Adrenal gland (tissue), 12 donors: ENCODE data around the gene RPS6KA2. TPM values are rescaled to one million over a fixed set of nuclear protein-coding genes. Genes with fewer than 3 reads are reported as not detected.

Experiments
- DNase-seq, 7 donors: peaks; one replicate each; pipeline ENCODE4 v3.0.0-alpha.2; 2019 to 2020
- H3K27ac ChIP-seq, 5 donors: fragments of 200-600 bp; sonication (generic) in 4 of 5; 1 replicate in 3 of 5; 2 replicates in 2 of 5; pipeline versions ENCODE4 v1.5.1 to v1.8.0; 2016 to 2020; ENCODE audit warnings: mild to moderate bottlenecking in 1 of 5
- H3K27me3 ChIP-seq: fragments of 200-600 bp; 2 replicates; pipeline ENCODE4 v1.8.0; 2021
- H3K36me3 ChIP-seq, 2 donors: fragments of 200-600 bp; replicated peaks in 1 of 2; 1 replicate in 1 of 2; 2 replicates in 1 of 2; pipeline versions ENCODE4 v1.5.1 to v1.8.0; 2018 to 2022
- H3K4me1 ChIP-seq, 2 donors: fragments of 200-600 bp; replicated peaks in 1 of 2; 1 replicate in 1 of 2; 2 replicates in 1 of 2; pipeline versions ENCODE4 v1.5.1 to v1.8.0; 2018 to 2021
- H3K4me3 ChIP-seq, 4 donors: fragments of 200-600 bp; sonication (generic) in 3 of 4; one replicate each; pipeline ENCODE4 v1.5.1; 2016 to 2018
- H3K9me3 ChIP-seq, 3 donors: fragments of 200-600 bp; sonication (generic) in 1 of 3; replicated peaks in 1 of 3; 1 replicate in 2 of 3; 2 replicates in 1 of 3; pipeline versions ENCODE4 v1.5.1 to v1.8.0; 2016 to 2021
- CTCF ChIP-seq, 6 experiments: fragments of 450-650 bp in 4 of 6; fragments of 200-600 bp in 2 of 6; sonication (generic) in 1 of 6; IDR thresholded peaks; 1 replicate in 5 of 6; 2 replicates in 1 of 6; pipeline versions ENCODE4 v1.5.1 to v1.8.0; 2016 to 2021; ENCODE audit warnings: antibody characterized with exemption in 6 of 6, mild to moderate bottlenecking in 2 of 6, moderate library complexity in 1 of 6
- POLR2A ChIP-seq, 2 donors: fragments of 450-650 bp; IDR thresholded peaks; one replicate each; pipeline ENCODE4 v1.6.1; 2017; ENCODE audit warnings: antibody characterized with exemption in 2 of 2, mild to moderate bottlenecking in 2 of 2, moderate library complexity in 1 of 2
- WGBS, 4 donors: extraction: QIAGEN DNeasy Blood & Tissue Kit in 2 of 4; methylation state at CpG; one replicate each; pipeline versions ENCODE4 v1.1.5 to v1.1.7; 2013 to 2017; 5-methylcytosine and 5-hydroxymethylcytosine counted together
- intact Hi-C, 2 donors: fragments of 100-400 bp; cut with DNase I; formaldehyde crosslinking; loops; one replicate each; pipeline versions ENCODE4 v1.14.1 to v1.15.0; 2022 to 2023
- polyA plus RNA-seq, 3 donors: library from polyadenylated mRNA; stranded (reverse); fragments of 200-250 nt in 2 of 3; fragments of 350-450 nt in 1 of 3; fragmentation: Illumina TruSeq in 1 of 3; extraction: RNeasy Lipid Tissue Mini Kit (QIAGEN cat#74804) in 1 of 3; gene quantifications; one replicate each; pipeline ENCODE4 v1.2.3, GENCODE V29; 2013 to 2014
- total RNA-seq, 9 donors: library from RNA; depleted of rRNA in 4 of 9; stranded (reverse); fragments of >200 nt in 4 of 9; fragments of 120-200 nt in 1 of 9; fragmentation: NEBNext Ultra II Directional in 1 of 9; extraction: Animal tissue kit (Norgen Biotek cat#: 25700) in 1 of 9; gene quantifications; one replicate each; pipeline versions ENCODE4 v1.1.0 to v1.2.4, GENCODE V29; 2013 to 2023
- donor health status: healthy with polysubstance abuse.
- donor health status: Bipolar disorder and iron deficiency.
- donor health status: DM: yes; HTN: yes; CAD: no.
- donor health status: DM: no; HTN: no; CAD: no.
- donor health status: DM: no; HTN: no; CAD: no.
- donor health status: DM: yes; HTN: yes; CAD: no.

RPS6KA2 gene
- total and polyA plus RNA-seq, 12 donors = 7.0 to 40.4 (median 26.2) TPM

GRCh38 chr6:166527849-166528248, 99.2 kb downstream of the RPS6KA2 start:
- Histone ChIP-seq H3K36me3 (no peaks in the 10 kb centered on the region), H3K4me1 (no peaks in the 10 kb centered on the region), H3K4me3 (no peak overlapping the region), H3K9me3 (no peaks in the 10 kb centered on the region), H3K27me3 (no peaks in the 10 kb centered on the region), H3K27ac (no peak overlapping the region)
- 84 to 96% (median 89%) methylated on average over 4 of the region's 4 CpGs for WGBS, 4 donors
- intact Hi-C loops = no loop called here
- no peak for TF ChIP-seq CTCF (IDR thresholded peaks at IDR 0.05)
- no peak for TF ChIP-seq POLR2A (IDR thresholded peaks at IDR 0.05)
- no peak for DNase-seq

- H3K27me3 ChIP-seq = no peaks in the 10 kb centered on the region
- 51 to 55% (median 53%) methylated on average over 8 to 10 of the region's 10 CpGs for WGBS, 4 donors
- no peak overlapping the region for H3K4me3 ChIP-seq
- TF ChIP-seq POLR2A (IDR thresholded peaks at IDR 0.05) = no peak
- TF ChIP-seq CTCF (IDR thresholded peaks at IDR 0.05) = no peak
- H3K27ac ChIP-seq = no peak overlapping the region
- no peaks in the 10 kb centered on the region for H3K9me3 ChIP-seq
- no peaks in the 10 kb centered on the region for H3K36me3 ChIP-seq
- intact Hi-C loops = no loop called here
- DNase-seq = peak in 1 of 7 donors; percentile 7
- no peaks in the 10 kb centered on the region for H3K4me1 ChIP-seq
Observed at GRCh38 chr6:166526937-166527336, 100.1 kb downstream of the RPS6KA2 start.

GRCh38 chr6:166525567-166525966, 101.5 kb downstream of the RPS6KA2 start:
- no peak overlapping the region for H3K4me3 ChIP-seq
- TF ChIP-seq POLR2A (IDR thresholded peaks at IDR 0.05) = no peak
- no peak for TF ChIP-seq CTCF (IDR thresholded peaks at IDR 0.05)
- no peaks in the 10 kb centered on the region for H3K9me3 ChIP-seq
- DNase-seq = no peak
- intact Hi-C loops = no loop called here
- no peaks in the 10 kb centered on the region for H3K36me3 ChIP-seq
- no peaks in the 10 kb centered on the region for H3K27me3 ChIP-seq
- H3K27ac ChIP-seq = no peak overlapping the region
- WGBS, 4 donors = 87 to 93% (median 91%) methylated on average over 9 of the region's 9 CpGs
- no peaks in the 10 kb centered on the region for H3K4me1 ChIP-seq

GRCh38 chr6:166523782-166524559, 103.1 kb downstream of the RPS6KA2 start:
- no peaks in the 10 kb centered on the region for H3K4me1 ChIP-seq
- intact Hi-C loops = no loop called here
- DNase-seq = no peak
- H3K36me3 ChIP-seq = no peaks in the 10 kb centered on the region
- no peak overlapping the region for H3K27ac ChIP-seq
- no peak for TF ChIP-seq CTCF (IDR thresholded peaks at IDR 0.05)
- TF ChIP-seq POLR2A (IDR thresholded peaks at IDR 0.05) = no peak
- H3K27me3 ChIP-seq = no peaks in the 10 kb centered on the region
- WGBS, 4 donors = 86 to 88% (median 87%) methylated on average over 16 of the region's 16 CpGs
- H3K9me3 ChIP-seq = no peaks in the 10 kb centered on the region
- no peak overlapping the region for H3K4me3 ChIP-seq
